ENCODE data around the gene BTNL8. TPM values are rescaled to one million over a fixed set of nuclear protein-coding genes. Genes with fewer than 3 reads are reported as not detected.
A peak's percentile ranks its signal among the peaks of the same experiment; 100 is the strongest.

The BTNL8 gene
- total and polyA plus RNA-seq, 2 donors from 2014 or later, result 0.19 to 1.2 TPM

DNA sequence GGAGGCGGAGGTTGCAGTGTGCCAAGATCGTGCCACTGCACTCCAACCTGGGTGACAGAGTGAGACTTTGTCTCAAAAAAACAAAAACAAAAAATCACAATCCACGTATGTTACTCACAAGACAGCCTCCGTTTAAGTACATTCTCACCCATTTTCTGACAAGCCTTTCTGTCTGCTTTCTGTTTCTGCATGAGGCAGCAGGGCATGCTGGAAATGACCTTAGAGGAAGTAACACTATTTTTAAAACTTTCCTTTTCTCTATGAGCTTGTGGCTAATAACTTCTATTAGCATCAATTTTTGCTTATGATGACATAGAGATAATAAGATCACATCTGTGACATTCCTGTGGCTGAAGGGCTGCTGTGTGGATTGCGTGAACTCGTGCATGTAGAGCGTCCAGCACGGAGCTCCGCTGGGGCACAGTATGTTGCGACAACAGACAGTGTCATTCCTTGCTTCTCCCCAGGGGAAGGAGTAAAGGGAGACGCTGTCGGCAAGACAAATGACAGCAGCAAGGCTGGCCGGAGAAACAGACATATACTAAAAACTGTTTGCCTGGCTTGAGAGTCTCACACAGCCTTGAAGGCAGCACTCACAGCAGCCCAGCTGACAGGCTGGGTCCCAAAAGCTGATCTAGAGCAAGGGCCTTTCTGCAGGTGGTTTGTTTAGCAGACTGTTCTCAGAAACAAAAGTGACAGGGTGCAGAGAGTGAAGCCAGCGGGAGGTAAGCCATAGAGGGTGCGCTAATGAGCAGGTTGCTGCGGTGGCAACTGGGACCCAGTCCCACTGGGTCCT, 91.3 kb downstream of the BTNL8 start:
- no peak overlapping the region for H3K9ac ChIP-seq (ENCODE audit: low read length in 3 of 3)
- no peaks in the 10 kb centered on the region for H3K36me3 ChIP-seq (ENCODE audit: control insufficient read depth in 2 of 3, insufficient read depth in 3 of 3, low read length in 3 of 3)
- TF ChIP-seq, protein P1, sequence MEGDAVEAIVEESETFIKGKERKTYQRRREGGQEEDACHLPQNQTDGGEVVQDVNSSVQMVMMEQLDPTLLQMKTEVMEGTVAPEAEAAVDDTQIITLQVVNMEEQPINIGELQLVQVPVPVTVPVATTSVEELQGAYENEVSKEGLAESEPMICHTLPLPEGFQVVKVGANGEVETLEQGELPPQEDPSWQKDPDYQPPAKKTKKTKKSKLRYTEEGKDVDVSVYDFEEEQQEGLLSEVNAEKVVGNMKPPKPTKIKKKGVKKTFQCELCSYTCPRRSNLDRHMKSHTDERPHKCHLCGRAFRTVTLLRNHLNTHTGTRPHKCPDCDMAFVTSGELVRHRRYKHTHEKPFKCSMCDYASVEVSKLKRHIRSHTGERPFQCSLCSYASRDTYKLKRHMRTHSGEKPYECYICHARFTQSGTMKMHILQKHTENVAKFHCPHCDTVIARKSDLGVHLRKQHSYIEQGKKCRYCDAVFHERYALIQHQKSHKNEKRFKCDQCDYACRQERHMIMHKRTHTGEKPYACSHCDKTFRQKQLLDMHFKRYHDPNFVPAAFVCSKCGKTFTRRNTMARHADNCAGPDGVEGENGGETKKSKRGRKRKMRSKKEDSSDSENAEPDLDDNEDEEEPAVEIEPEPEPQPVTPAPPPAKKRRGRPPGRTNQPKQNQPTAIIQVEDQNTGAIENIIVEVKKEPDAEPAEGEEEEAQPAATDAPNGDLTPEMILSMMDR (IDR thresholded peaks at IDR 0.05; ENCODE audit: borderline replicate concordance, extremely low read depth, insufficient read depth), result no peak
- peak in 1 of 5 donors; percentile 6 for DNase-seq
- no peaks in the 10 kb centered on the region for H3K9me3 ChIP-seq (ENCODE audit: control insufficient read depth in 2 of 3, insufficient read depth in 1 of 3, low read length in 3 of 3)
- H3K27me3 ChIP-seq (ENCODE audit: control insufficient read depth, insufficient read depth, low read length), result no peaks in the 10 kb centered on the region
- no peak for FAIRE-seq
- H3K4me1 ChIP-seq (ENCODE audit: control insufficient read depth in 2 of 3, insufficient read depth in 2 of 3, low read depth in 1 of 3, low read length in 3 of 3), result no peaks in the 10 kb centered on the region
- H3K27ac ChIP-seq (ENCODE audit: low read depth in 2 of 2, low read length in 2 of 2), result no peak overlapping the region
- intact Hi-C loops (cut with DNase I), result no loop called here
- no peak overlapping the region for H3K4me3 ChIP-seq (ENCODE audit: low read length in 3 of 3)

GRCh38 chr5:180990882-180991242, 91.9 kb downstream of the BTNL8 start:
- Histone ChIP-seq H3K36me3 (ENCODE audit: control insufficient read depth in 2 of 3, insufficient read depth in 3 of 3, low read length in 3 of 3) (no peaks in the 10 kb centered on the region), H3K4me1 (ENCODE audit: control insufficient read depth in 2 of 3, insufficient read depth in 2 of 3, low read depth in 1 of 3, low read length in 3 of 3) (no peaks in the 10 kb centered on the region), H3K4me3 (ENCODE audit: low read length in 3 of 3) (no peak overlapping the region), H3K27me3 (ENCODE audit: control insufficient read depth, insufficient read depth, low read length) (no peaks in the 10 kb centered on the region), H3K27ac (ENCODE audit: low read depth in 2 of 2, low read length in 2 of 2) (no peak overlapping the region), H3K9ac (ENCODE audit: low read length in 3 of 3) (no peak overlapping the region), H3K9me3 (ENCODE audit: control insufficient read depth in 2 of 3, insufficient read depth in 1 of 3, low read length in 3 of 3) (no peaks in the 10 kb centered on the region)
- FAIRE-seq (no peak), DNase-seq (no peak)
- TF ChIP-seq, protein P1 (IDR thresholded peaks at IDR 0.05; ENCODE audit: borderline replicate concordance, extremely low read depth, insufficient read depth), result no peak
- intact Hi-C loops (cut with DNase I), result no loop called here

Other genes with a start within 250 kb of the BTNL8 start
- gene FLT4, start 249.6 kb upstream of the BTNL8 start, total RNA-seq, result 29.4 TPM
- 6.9 TPM for gene FLT4, start 249.6 kb upstream of the BTNL8 start, polyA plus RNA-seq (ENCODE audit: insufficient read depth, low read depth, low replicate concordance)
- not detected for gene OR2Y1, start 159.1 kb upstream of the BTNL8 start, total RNA-seq
- gene OR2Y1, start 159.1 kb upstream of the BTNL8 start, polyA plus RNA-seq (ENCODE audit: insufficient read depth, low read depth, low replicate concordance), result not detected
- gene MGAT1, start 96.4 kb upstream of the BTNL8 start, total RNA-seq, result 132 TPM
- gene MGAT1, start 96.4 kb upstream of the BTNL8 start, polyA plus RNA-seq (ENCODE audit: insufficient read depth, low read depth, low replicate concordance), result 73.3 TPM
- gene ZFP62, start 37.9 kb upstream of the BTNL8 start, total RNA-seq, result 30.7 TPM
- gene ZFP62, start 37.9 kb upstream of the BTNL8 start, polyA plus RNA-seq (ENCODE audit: insufficient read depth, low read depth, low replicate concordance), result 16.2 TPM
- not detected for gene BTNL3, start 89.7 kb downstream of the BTNL8 start, total RNA-seq
- 0.30 TPM for gene BTNL3, start 89.7 kb downstream of the BTNL8 start, polyA plus RNA-seq (ENCODE audit: insufficient read depth, low read depth, low replicate concordance)
- gene BTNL9, start 141.1 kb downstream of the BTNL8 start, total RNA-seq, result 11.9 TPM
- gene BTNL9, start 141.1 kb downstream of the BTNL8 start, polyA plus RNA-seq (ENCODE audit: insufficient read depth, low read depth, low replicate concordance), result 8.6 TPM
- not detected for gene OR2V1, start 232.0 kb downstream of the BTNL8 start, total RNA-seq
- not detected for gene OR2V1, start 232.0 kb downstream of the BTNL8 start, polyA plus RNA-seq (ENCODE audit: insufficient read depth, low read depth, low replicate concordance)
- gene OR2V2, start 248.4 kb downstream of the BTNL8 start, total RNA-seq, result not detected
- gene OR2V2, start 248.4 kb downstream of the BTNL8 start, polyA plus RNA-seq (ENCODE audit: insufficient read depth, low read depth, low replicate concordance), result not detected

All from kidney (tissue), 14 donors.